Ishikawa (cell line): ENCODE measurements around the gene FAM204A.

Source experiments
- EP300 ChIP-seq: IDR thresholded peaks from 2 replicates; pipeline ENCODE4 v1.6.1; 2012; ENCODE audit warnings: borderline replicate concordance
- RAD21 ChIP-seq: IDR thresholded peaks from 2 replicates; pipeline ENCODE4 v1.6.1; 2012; ENCODE audit warnings: low read depth
- TAF1 ChIP-seq: IDR thresholded peaks from 2 replicates; pipeline ENCODE4 v1.6.1; 2012; ENCODE audit warnings: low read depth, mild to moderate bottlenecking
- YY1 ChIP-seq: IDR thresholded peaks from 2 replicates; pipeline ENCODE4 v1.6.1; 2012; ENCODE audit warnings: low read depth

GRCh38 chr10:118356628-118357027, 14.5 kb upstream of the FAM204A start:
- TF ChIP-seq EP300 (no peak), YY1 (no peak), TAF1 (no peak), RAD21 (no peak)
